GM18870 (cell line): Measurements from ENCODE around the gene NINJ2.

Experiments used
- ATAC-seq: cut with Tn5 transposase; IDR thresholded peaks from one replicate; pipeline ENCODE4 v1.9.1; 2021; ENCODE audit warnings: moderate library complexity; ENCODE audit not compliant: unreplicated experiment

The NINJ2 gene

GRCh38 chr12:617304-617915, 45.8 kb downstream of the NINJ2 start:
- ATAC-seq = no peak

DNA sequence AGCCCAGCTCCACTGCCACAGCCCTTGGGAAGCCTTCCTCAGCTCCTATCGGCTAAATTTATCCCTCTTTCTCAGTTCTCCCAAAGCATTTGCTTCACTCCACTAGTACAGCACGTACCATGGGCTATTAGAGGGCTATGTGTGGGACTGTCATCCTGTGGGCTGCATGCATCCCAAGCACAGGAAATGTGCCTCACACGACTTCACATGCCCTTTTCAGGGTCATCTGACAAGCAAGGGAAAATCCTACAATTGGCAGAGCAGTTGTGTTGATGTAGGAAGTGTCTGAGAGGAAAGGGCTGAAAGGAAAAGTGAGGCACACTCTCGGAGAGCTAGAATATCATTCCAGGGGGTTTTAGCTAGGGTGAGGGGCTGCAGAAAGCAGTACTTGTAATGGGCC, 47.6 kb downstream of the NINJ2 start:
- no peak for ATAC-seq

DNA sequence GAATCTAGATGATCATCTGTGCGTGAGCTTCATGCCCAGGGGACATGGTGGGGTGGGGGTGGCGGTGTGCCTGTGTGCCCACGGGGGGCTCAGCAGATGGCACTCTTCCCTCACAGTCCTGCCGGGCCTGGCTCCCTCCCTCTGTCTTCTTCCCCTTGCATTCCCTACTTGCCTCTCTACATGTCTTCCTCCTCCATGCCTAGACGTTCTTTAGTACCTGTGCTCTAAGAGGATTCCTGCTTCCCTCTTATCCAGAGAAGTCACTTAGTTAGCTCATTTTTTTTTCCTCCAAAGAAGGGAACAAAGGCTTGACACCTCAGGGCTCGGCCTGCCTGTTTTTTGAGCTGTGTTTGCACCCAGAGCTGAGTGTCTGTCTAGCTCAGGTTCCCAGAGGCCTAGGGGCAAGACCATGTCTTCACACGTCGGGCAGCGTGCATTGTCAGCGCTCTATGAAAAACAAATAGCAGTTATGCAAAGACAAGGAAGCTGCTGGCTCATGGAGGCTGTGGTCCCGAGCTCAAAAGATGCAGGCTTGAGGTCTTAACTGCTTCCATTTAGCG, 48.8 kb downstream of the NINJ2 start:
- ATAC-seq = no peak

DNA sequence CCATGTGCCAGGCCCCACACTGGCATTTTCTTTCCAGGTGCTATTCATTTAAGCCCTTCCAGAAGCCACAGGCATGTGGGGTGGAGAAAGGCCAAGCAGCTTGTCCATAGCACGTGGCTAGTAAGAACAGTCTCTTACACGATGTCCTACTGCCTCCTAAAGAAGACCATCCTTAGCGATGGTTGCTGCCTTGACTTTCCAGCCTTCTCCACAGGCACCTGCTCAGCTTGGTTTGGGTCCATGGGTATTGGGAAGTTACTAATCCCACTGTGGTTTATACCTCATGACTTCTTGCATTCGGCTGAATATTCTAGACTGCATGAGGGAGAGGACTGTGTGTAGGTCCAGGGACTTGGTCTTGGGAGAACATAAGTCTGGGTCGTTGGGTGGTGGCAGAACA, 49.2 kb downstream of the NINJ2 start:
- no peak for ATAC-seq

DNA sequence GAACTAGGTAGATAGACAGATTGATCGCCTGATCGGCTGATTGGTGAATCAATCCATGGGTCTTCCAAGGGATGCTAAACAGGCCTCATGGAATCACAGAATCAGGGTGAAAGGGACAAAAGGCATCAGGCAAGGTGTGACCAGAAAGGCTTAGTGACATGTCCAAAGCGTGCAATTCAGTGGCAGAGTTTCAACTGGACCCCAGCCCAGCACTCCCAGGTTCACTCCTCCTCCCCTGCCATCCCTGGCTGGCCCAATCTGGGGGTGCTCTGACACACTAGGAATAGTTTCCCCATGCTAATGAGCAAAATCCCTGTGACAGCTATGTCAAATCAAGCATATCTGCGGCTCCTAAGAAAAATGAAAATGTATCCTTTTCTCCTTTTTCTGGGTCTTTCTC, 50.4 kb downstream of the NINJ2 start:
- ATAC-seq = no peak

- ATAC-seq = no peak
Observed at GRCh38 chr12:612293-612692, 51.0 kb downstream of the NINJ2 start.

- ATAC-seq = no peak
Observed at GRCh38 chr12:611721-612120, 51.5 kb downstream of the NINJ2 start.

GRCh38 chr12:608921-609320, 54.3 kb downstream of the NINJ2 start:
- no peak for ATAC-seq

- no peak for ATAC-seq
Observed at GRCh38 chr12:608413-608812, 54.8 kb downstream of the NINJ2 start.

GRCh38 chr12:607541-608001, 55.7 kb downstream of the NINJ2 start:
- no peak for ATAC-seq

DNA sequence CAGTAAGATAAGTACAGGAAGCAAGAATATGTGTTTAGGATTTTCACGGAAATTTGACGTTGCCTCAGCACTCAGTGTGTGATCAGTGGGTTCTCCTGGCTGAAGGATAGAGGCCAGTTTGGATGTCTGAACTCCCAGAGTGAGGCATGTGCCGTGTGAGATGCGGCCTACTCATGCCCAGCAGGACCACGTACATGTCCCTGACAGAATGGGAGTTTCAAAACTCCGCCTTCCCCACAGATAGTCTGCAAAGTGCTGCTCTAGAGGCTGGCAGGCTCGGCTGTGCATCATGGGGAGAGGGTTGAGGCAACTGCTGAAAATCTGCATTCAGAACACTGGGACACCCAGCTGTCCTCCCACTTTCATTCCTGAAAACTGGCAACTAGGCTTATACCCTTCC, 58.3 kb downstream of the NINJ2 start:
- no peak for ATAC-seq

GRCh38 chr12:602700-603068, 60.6 kb downstream of the NINJ2 start:
- ATAC-seq = no peak

- no peak for ATAC-seq
Observed at GRCh38 chr12:601976-602699, 61.1 kb downstream of the NINJ2 start.

- ATAC-seq = no peak
Observed at GRCh38 chr12:599756-600155, 63.5 kb downstream of the NINJ2 start.

DNA sequence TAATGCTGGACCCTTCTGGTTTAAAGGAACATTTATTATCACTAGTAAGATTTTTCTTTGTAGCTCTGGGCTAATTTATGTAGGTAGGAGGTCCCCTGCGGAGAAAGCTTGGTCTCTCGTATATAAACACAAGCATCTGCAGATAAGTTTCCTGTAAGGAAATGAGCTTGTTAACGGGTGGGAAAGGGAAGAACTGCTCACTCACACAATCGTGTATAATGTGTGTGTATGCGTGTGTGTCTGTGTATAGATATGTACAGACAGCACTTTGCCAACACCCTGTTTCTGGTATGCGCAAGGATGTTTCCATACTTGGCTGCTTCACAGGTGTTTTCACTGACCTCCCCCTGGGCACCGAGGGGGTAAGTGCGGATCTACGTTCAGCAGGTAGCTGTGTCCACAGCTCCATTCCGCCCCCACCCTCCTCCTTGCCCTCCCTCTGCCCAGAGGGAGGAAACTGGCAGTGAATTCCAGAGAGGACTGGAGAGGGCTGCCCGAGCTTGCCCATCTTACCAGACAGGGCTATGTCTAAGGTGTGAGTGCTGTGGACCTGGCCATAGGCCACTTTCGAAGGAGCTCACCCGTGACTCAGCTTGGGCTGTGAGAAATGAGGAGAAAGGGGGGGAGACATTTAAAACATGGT, 65.2 kb downstream of the NINJ2 start:
- ATAC-seq = no peak

DNA sequence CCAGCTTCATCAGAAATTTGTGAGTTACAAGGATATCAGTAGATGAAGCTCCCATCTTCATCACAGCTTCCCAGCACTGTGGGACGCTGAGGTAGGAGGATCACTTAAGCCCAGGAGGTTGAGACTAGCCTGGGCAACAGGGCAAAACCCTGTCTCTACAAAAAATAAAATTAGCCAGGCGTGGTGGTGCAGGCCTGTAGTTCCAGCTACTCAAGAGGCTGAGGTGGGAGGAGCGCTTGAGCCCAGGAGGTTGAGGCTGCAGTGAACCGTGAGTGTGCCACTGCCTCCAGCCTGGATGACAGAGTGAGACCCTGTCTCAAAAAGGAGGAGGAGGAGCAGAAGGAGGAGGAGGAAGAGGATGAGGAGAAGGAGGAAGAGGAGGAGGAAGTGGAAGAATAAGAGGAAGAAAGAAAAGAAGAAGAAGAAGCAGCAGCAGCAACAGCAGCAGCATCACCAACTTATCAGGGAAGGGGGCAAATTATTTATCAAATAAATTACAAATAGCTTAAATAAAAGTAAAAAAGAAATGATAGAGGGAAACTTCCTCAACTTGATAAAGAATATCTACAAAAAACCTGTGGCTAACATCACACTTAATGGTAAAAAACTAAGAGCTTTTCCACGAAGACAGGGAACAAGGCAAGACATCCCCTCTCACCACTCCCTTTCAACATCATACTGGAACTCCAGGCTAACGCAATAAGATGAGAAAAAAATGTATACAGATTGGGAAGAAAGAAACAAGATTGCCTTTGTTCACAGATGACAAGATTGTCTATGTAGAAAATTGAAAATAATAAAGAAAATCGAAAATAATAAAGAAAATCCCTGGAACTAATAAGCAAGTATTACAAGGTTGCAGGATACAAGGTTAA, 69.6 kb downstream of the NINJ2 start:
- ATAC-seq = no peak

DNA sequence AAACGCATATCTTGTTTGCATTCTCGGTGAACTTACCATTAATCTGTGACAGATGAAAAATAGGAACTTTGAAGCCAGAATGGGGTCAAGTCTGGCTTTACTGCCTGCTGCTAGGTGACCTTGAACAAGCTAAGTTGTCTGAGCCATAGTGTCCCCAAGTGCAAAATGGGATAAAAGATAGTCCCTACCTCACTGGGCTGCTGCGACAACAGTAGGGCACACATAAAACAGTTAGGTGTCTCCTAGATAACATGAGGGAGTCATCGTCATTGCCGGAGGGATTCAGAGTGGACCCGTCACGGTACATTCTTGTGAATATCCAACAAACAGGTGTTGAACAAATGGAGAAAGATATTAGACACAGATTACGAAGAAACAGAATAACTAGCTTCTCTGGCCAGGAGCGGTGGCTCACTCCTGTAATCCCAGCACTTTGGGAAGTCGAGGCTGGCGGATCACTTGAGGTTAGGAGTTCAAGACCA, 71.2 kb downstream of the NINJ2 start:
- no peak for ATAC-seq

GRCh38 chr12:591167-592023, 71.8 kb downstream of the NINJ2 start:
- ATAC-seq = no peak

DNA sequence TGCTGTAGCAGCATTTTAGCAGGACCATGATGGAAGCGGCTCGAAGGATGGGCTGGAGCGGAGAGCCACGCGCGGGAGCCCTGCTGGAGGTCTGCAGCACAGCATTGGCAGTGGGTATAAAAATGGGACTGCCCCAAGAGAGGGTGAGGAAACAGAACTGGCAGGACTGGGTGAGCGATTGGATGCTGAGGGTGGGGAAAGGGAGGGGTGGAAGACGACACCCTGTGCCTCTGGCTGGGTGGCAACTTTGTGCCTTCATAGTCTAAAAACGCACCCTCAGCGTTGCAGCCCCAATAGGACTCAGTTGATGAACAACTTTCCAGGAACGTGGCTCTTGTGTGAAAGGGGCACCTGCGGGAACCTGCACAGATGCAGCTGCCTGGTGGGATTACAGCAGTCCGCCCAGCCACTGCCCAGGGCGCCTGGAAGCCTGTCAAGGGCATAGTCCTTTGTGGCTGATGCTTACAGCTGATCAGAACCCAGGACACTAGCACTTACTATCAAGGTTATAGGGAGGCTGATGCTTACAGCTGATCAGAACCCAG, 73.0 kb downstream of the NINJ2 start:
- no peak for ATAC-seq

GRCh38 chr12:588646-589045, 74.6 kb downstream of the NINJ2 start:
- ATAC-seq = no peak
